Measurements from ENCODE around the gene XRRA1.
A peak's percentile ranks its signal among the peaks of the same experiment; 100 is the strongest.
"Not testable (repeated sequence)": the region's sequence is repeated elsewhere in the genome, so short reads cannot be mapped to it uniquely, and the experiment has no call there.

XRRA1 gene

GRCh38 chr11:74844865-74845264 lies 104.0 kb downstream of the XRRA1 start:
- Mint-ChIP-seq H3K36me3 (ENCODE audit: low read depth) (peaks cover 24% of the 10 kb centered on the region), H3K9me3 (no peaks in the 10 kb centered on the region), H3K27me3 (ENCODE audit: low read depth) (no peaks in the 10 kb centered on the region), H3K4me1 (ENCODE audit: low read depth) (peaks cover 2% of the 10 kb centered on the region), H3K4me3 (no peak overlapping the region), H3K27ac (no peak overlapping the region)

- Mint-ChIP-seq H3K9me3 (no peaks in the 10 kb centered on the region), H3K36me3 (ENCODE audit: low read depth) (peaks cover 24% of the 10 kb centered on the region), H3K27me3 (ENCODE audit: low read depth) (no peaks in the 10 kb centered on the region), H3K27ac (no peak overlapping the region), H3K4me1 (ENCODE audit: low read depth) (peaks cover 2% of the 10 kb centered on the region), H3K4me3 (no peak overlapping the region)
These were observed 104.8 kb downstream of the XRRA1 start for GRCh38 chr11:74844072-74844471.

DNA sequence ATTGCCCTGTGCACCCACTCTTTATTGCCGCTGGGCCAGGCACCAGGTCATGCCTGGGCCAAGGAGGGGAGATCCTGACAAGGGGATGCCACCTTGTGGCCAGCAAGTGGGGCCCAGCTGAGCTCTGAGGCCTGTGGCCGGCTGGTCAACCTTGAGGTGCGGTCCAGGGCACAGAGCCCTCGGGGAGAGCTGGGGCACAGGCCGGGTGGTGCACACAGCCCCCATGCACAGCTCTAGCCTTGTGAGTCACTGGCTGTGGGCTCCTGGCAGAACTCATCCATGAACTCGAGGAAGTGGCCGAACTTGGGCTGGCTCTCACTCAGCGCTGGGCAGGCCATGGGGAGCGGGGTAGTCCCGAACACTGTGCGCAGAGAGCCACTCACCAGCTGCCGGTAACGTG lies 105.9 kb downstream of the XRRA1 start:
- Mint-ChIP-seq H3K9me3 (no peaks in the 10 kb centered on the region), H3K4me3 (no peak overlapping the region), H3K27ac (no peak overlapping the region), H3K27me3 (ENCODE audit: low read depth) (no peaks in the 10 kb centered on the region), H3K36me3 (ENCODE audit: low read depth) (peaks cover 25% of the 10 kb centered on the region), H3K4me1 (ENCODE audit: low read depth) (peaks cover 2% of the 10 kb centered on the region)

DNA sequence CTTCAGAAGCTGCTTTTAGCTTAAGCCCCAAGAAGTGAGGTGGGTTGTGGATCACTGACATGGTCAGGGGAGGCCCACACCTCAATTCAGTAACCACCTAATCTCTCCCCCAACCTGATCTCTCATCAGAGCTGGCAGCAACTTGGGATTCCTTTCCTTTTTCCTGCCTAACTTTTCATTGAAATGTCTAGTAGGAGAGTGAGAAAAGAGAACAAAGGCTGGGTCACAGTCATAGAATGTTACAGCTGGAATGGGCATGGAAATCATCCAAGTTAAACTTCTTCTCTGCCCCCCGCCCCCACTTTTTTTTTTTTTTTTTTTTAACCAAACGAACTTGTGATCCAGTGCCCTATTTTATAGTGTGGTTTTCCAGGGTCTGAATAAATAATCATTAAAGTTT lies 108.4 kb downstream of the XRRA1 start:
- H3K27ac Mint-ChIP-seq, result no peak overlapping the region
- H3K36me3 Mint-ChIP-seq (ENCODE audit: low read depth), result peaks cover 31% of the 10 kb centered on the region
- H3K9me3 Mint-ChIP-seq, result no peaks in the 10 kb centered on the region
- H3K27me3 Mint-ChIP-seq (ENCODE audit: low read depth), result no peaks in the 10 kb centered on the region
- no peak overlapping the region for H3K4me3 Mint-ChIP-seq
- no peaks in the 10 kb centered on the region for H3K4me1 Mint-ChIP-seq (ENCODE audit: low read depth)

DNA sequence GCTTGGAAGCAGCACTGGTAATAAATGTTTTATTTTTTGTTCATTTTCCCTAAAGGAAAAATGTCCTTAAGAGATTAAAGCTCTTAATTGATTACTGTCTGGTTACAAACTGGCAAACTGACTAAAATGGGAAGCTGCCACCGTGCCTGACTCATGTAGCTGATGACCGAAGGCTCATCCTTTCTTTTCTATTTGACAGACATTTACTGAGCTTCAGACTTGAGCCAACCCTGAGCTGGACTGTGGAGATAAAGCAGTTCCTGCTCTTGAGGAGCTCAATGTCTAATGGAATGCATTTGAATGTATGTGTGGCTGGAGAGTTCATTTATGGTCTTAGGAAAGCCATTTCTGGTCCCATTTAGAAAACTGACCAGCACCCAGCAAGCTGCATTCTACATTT lies 108.9 kb downstream of the XRRA1 start:
- Mint-ChIP-seq H3K9me3 (no peaks in the 10 kb centered on the region), H3K4me1 (ENCODE audit: low read depth) (no peaks in the 10 kb centered on the region), H3K27me3 (ENCODE audit: low read depth) (no peaks in the 10 kb centered on the region), H3K4me3 (no peak overlapping the region), H3K36me3 (ENCODE audit: low read depth) (peaks cover 30% of the 10 kb centered on the region), H3K27ac (no peak overlapping the region)

- Mint-ChIP-seq H3K27me3 (ENCODE audit: low read depth) (no peaks in the 10 kb centered on the region), H3K4me3 (no peak overlapping the region), H3K9me3 (no peaks in the 10 kb centered on the region), H3K4me1 (ENCODE audit: low read depth) (no peaks in the 10 kb centered on the region), H3K27ac (no peak overlapping the region), H3K36me3 (ENCODE audit: low read depth) (peaks cover 32% of the 10 kb centered on the region)
These were observed 109.4 kb downstream of the XRRA1 start for GRCh38 chr11:74839446-74839845.

DNA sequence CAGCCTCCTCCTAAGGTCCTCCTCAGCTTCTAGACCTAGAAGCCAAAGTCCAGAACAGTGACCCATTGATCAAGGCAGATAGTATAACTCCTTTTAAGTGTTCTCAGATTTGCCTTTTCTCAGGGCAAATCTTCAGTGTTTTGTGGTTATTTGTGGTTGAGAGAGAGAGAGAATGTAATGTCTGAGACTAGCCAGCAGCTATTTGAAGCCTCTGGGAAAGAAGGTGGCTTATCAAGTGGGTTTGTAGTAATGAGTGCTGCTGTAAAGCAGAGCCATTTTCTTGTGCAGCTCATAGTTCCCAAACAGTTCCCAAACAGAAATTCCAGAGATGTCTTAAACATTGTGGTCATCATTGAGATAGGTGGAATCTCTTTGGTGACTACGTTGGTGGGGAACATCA lies 110.7 kb downstream of the XRRA1 start:
- H3K4me1 Mint-ChIP-seq (ENCODE audit: low read depth), result no peaks in the 10 kb centered on the region
- H3K27me3 Mint-ChIP-seq (ENCODE audit: low read depth), result no peaks in the 10 kb centered on the region
- no peak overlapping the region for H3K27ac Mint-ChIP-seq
- peaks cover 32% of the 10 kb centered on the region for H3K36me3 Mint-ChIP-seq (ENCODE audit: low read depth)
- no peaks in the 10 kb centered on the region for H3K9me3 Mint-ChIP-seq
- H3K4me3 Mint-ChIP-seq, result no peak overlapping the region

DNA sequence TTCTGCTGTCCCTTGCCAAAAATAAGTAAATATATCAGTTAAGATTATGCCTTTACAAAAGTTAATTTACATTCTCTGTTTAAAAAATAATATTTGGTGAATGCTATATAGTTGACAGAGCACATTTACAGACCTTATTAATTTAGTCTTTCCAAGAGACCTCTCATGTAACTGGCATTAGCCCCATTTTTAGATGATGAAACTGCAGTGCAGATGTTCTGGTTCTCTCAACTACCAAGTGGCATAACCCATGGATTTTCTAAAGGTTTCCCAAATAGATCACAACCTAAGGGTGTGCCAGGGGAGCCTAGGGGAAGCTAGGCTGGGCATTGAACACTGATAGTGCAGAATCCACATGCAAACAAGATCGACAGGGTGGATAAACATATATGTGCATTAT lies 111.7 kb downstream of the XRRA1 start:
- H3K4me1 Mint-ChIP-seq (ENCODE audit: low read depth), result no peaks in the 10 kb centered on the region
- no peak overlapping the region for H3K4me3 Mint-ChIP-seq
- no peaks in the 10 kb centered on the region for H3K27me3 Mint-ChIP-seq (ENCODE audit: low read depth)
- no peaks in the 10 kb centered on the region for H3K9me3 Mint-ChIP-seq
- peaks cover 29% of the 10 kb centered on the region for H3K36me3 Mint-ChIP-seq (ENCODE audit: low read depth)
- no peak overlapping the region for H3K27ac Mint-ChIP-seq

DNA sequence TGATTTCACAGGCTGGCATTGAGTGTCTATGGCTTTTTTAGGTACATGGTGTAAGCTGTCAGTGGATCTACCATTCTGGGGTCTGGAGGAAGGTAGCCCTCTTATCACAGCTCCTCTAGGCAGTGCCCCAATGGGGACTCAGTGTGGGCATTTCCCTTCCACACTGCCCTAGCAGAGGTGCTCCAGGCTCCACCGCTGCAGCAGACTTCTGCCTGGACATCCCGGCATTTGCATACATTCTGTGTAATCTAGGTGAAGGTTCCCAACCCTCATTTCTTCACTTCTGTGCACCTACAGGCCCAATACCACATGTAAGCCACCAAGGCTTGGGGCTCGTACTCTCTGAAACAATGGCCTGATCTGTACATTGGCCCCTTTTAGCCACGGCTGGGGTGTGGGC lies 122.0 kb downstream of the XRRA1 start:
- Mint-ChIP-seq H3K36me3 (ENCODE audit: low read depth) (peaks cover 75% of the 10 kb centered on the region), H3K4me1 (ENCODE audit: low read depth) (no peaks in the 10 kb centered on the region), H3K27ac (no peak overlapping the region), H3K27me3 (ENCODE audit: low read depth) (no peaks in the 10 kb centered on the region), H3K9me3 (peaks cover 50% of the 10 kb centered on the region), H3K4me3 (no peak overlapping the region)

GRCh38 chr11:74825596-74825995 lies 123.3 kb downstream of the XRRA1 start:
- Mint-ChIP-seq H3K36me3 (ENCODE audit: low read depth) (peaks cover 73% of the 10 kb centered on the region), H3K9me3 (peaks cover 50% of the 10 kb centered on the region)
- H3K27ac Mint-ChIP-seq; H3K4me1 Mint-ChIP-seq (ENCODE audit: low read depth); H3K4me3 Mint-ChIP-seq; H3K27me3 Mint-ChIP-seq (ENCODE audit: low read depth): not testable (repeated sequence)

DNA sequence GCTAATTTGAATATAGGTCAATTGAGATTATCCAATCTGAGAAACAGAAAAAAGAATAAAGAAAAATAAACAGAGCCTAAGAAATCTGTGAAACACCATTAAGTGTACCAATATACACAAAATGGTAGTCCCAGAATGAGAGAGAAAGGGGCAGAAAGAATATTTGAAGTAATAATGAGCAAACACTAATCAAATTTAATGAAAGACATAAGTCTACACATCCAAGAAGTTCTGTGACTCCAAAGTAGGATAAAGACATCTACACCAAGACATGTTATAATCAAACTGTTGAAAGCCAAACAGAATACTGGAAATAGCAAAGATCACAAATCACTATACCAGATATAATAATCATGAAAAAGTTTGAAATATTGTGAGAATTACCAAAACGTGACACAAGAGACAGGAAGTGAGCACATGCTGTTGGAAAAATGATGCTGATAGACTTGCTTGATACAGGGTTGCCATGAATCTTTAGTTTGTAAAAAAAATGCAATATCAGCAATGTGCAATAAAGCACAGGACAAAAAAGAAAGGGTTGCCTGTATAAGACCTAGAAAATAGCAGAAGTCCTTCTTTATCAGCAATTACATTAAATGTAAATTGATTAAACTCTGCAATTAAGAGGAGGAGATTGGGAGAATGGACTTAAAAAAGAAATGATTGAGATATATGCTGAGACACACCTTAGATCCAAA lies 124.5 kb downstream of the XRRA1 start:
- Mint-ChIP-seq H3K9me3 (peaks cover 49% of the 10 kb centered on the region), H3K27ac (no peak overlapping the region), H3K27me3 (ENCODE audit: low read depth) (no peaks in the 10 kb centered on the region), H3K4me3 (no peak overlapping the region), H3K4me1 (ENCODE audit: low read depth) (peaks cover 9% of the 10 kb centered on the region), H3K36me3 (ENCODE audit: low read depth) (peaks cover 72% of the 10 kb centered on the region)

DNA sequence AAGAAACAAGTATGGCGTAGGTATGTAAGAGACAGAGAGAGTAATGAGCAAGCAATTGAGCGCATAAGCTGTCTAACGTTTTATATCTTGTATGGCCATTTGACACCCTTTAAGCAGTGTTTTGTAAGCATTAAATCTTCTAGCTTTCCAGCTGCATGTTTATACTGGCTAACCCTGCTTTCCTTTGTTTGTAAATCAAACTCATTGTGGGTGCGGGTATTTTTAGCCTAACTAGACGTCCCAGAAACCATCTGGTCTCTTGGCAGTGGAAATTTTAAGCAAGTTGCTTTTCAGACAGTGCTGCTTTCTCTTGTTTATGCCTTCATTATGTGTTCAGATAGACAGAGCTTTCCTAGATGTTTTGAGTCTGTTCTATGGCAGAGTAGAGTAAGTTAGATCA lies 126.7 kb downstream of the XRRA1 start:
- Mint-ChIP-seq H3K27ac (no peak overlapping the region), H3K4me1 (ENCODE audit: low read depth) (peaks cover 24% of the 10 kb centered on the region), H3K36me3 (ENCODE audit: low read depth) (peaks cover 73% of the 10 kb centered on the region), H3K27me3 (ENCODE audit: low read depth) (no peaks in the 10 kb centered on the region), H3K4me3 (no peak overlapping the region), H3K9me3 (peaks cover 35% of the 10 kb centered on the region)

DNA sequence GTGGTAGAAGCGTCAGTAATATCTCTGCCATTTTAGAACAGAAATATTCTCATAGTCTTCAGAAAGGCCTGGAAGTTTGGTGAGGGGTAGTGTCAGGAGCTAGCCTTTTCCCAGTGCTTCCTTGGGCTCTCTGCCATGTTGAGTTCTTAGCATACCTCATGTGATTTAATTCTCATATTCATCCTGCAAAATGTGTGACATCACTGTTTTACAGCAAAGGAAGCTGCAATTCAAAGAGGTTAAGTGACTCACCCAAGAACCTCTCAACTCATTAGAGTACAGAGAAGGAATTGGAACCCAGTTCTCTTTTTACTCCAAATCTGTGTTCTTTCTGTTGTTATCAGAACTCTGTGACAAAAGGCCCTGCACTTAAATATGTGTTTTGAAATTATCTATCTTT lies 128.1 kb downstream of the XRRA1 start:
- peaks cover 24% of the 10 kb centered on the region for H3K4me1 Mint-ChIP-seq (ENCODE audit: low read depth)
- H3K4me3 Mint-ChIP-seq, result no peak overlapping the region
- H3K27me3 Mint-ChIP-seq (ENCODE audit: low read depth), result no peaks in the 10 kb centered on the region
- peaks cover 23% of the 10 kb centered on the region for H3K9me3 Mint-ChIP-seq
- H3K36me3 Mint-ChIP-seq (ENCODE audit: low read depth), result peaks cover 65% of the 10 kb centered on the region
- no peak overlapping the region for H3K27ac Mint-ChIP-seq

DNA sequence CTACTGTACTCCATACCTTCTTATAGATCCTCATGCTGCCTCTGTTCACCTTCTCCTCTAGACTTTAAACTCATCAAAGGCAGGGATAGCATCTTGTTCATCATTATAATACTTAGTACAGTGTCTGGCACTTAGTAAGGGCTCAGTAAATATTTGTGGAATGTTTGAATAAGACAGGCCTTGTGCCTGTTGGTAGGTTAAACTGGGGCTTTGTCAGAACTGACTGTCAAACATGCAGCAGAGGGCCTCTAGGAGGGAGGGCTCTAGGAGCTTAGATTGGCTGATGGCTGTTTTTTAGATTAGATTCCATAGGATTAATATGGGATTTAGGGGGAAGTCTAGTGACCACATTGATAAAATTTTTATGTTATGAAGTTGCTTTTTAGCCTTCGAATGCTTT lies 129.5 kb downstream of the XRRA1 start:
- Mint-ChIP-seq H3K36me3 (ENCODE audit: low read depth) (peaks cover 51% of the 10 kb centered on the region), H3K27ac (peak overlapping the region; percentile 37), H3K4me3 (no peak overlapping the region), H3K4me1 (ENCODE audit: low read depth) (peaks cover 24% of the 10 kb centered on the region), H3K27me3 (ENCODE audit: low read depth) (no peaks in the 10 kb centered on the region), H3K9me3 (peaks cover 9% of the 10 kb centered on the region)

DNA sequence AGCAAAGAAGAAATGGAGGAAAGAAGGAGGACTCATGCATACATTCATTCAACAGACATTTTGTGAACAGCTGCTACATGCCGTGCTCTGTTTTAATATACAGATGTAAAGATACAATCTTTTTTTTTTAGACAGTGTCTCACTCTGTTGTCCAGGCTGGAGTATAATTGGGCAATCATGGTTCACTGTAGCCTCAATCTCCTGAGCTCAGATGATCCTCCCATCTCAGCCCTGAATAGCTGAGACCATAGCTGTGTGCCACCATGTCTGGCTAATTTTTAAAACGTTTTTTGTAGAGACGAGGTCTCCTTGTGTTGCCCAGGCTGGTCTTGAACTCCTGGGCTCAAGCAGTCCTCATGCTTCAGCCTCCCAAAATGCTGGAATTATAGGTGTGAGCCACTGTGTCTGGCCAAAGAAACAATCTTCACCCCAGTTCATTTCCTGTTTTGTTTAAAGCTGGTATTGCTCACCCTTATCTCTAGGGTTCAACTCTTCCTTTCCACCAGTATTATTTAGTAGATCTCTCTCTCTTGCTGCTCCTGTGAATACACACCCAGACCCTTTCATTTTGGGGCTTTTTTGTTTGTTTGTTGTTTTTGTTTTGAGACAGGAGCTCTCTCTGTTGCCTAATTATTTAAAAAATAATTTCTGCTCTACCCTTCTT lies 130.5 kb downstream of the XRRA1 start:
- Mint-ChIP-seq H3K36me3 (ENCODE audit: low read depth) (peaks cover 42% of the 10 kb centered on the region), H3K4me3 (no peak overlapping the region), H3K4me1 (ENCODE audit: low read depth) (peaks cover 24% of the 10 kb centered on the region), H3K9me3 (no peaks in the 10 kb centered on the region), H3K27ac (peak overlapping the region; percentile 46), H3K27me3 (ENCODE audit: low read depth) (no peaks in the 10 kb centered on the region)

All from T-helper 1 cell treated with Interleukin-12 subunit alpha and Interleukin-12 subunit beta and Interleukin-4 antibody, amounts not matched to agents 30 μg/mL and 1 μg/mL, for 36 hours (primary cell).